Fibroblast of the aortic adventitia (primary cell): ENCODE measurements around the gene PTPRB. TPM values are rescaled to one million over a fixed set of nuclear protein-coding genes. Genes with fewer than 3 reads are reported as not detected.

Experiments
- DNase-seq: peaks from one replicate; pipeline ENCODE4 v3.0.0-alpha.2; 2010; ENCODE audit warnings: low read depth
- H3K4me3 ChIP-seq: 2 replicates; pipeline ENCODE4 v1.5.1; 2011; ENCODE audit warnings: low read depth, mild to moderate bottlenecking, control low read depth, low read length, moderate library complexity
- total RNA-seq: library from RNA; depleted of rRNA; stranded (reverse); fragments of >200 nt; gene quantifications from 2 replicates; pipeline ENCODE4 v1.2.3, GENCODE V29; 2012; ENCODE audit warnings: low replicate concordance
- TF ChIP-seq, protein P1 (sequence below): IDR thresholded peaks from 2 replicates; pipeline ENCODE4 v1.5.1; 2011; ENCODE audit warnings: mild to moderate bottlenecking, low read length, control low read depth, inconsistent platforms; ENCODE audit not compliant: insufficient read depth

Gene PTPRB
- total RNA-seq, 1 donor: 3.6 TPM

DNA sequence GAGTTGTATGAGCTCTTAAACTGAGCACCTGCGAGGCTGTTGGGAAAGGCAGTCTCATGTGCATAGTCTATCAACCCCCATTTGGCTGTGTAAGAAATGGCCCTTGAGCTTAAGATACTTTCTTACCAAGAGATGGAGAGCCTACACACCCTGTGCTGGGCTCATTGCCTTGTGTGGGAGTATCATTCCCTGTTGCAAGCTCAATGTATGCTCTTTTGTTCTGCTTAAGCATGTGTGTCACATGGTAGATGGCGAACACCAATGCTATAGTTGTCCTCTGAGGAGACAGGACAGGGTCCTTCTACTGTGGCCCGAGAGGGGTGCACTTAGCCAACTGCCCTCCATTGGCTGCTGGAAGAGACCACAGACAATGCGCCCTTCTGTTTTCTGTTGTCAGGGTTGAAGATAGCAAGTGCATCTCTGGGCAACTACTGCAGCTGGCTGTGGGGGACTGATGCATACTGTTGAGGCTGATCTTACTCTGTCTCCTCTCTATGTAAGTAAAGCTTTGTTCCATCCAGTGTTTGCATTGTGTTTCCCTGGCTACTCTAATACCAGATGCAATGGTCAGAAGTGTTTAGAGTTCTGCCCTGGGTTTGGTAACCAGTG, 79.5 kb downstream of the PTPRB start:
- no peak overlapping the region for H3K4me3 ChIP-seq
- TF ChIP-seq, protein P1, sequence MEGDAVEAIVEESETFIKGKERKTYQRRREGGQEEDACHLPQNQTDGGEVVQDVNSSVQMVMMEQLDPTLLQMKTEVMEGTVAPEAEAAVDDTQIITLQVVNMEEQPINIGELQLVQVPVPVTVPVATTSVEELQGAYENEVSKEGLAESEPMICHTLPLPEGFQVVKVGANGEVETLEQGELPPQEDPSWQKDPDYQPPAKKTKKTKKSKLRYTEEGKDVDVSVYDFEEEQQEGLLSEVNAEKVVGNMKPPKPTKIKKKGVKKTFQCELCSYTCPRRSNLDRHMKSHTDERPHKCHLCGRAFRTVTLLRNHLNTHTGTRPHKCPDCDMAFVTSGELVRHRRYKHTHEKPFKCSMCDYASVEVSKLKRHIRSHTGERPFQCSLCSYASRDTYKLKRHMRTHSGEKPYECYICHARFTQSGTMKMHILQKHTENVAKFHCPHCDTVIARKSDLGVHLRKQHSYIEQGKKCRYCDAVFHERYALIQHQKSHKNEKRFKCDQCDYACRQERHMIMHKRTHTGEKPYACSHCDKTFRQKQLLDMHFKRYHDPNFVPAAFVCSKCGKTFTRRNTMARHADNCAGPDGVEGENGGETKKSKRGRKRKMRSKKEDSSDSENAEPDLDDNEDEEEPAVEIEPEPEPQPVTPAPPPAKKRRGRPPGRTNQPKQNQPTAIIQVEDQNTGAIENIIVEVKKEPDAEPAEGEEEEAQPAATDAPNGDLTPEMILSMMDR: no peak
- DNase-seq: no peak

DNA sequence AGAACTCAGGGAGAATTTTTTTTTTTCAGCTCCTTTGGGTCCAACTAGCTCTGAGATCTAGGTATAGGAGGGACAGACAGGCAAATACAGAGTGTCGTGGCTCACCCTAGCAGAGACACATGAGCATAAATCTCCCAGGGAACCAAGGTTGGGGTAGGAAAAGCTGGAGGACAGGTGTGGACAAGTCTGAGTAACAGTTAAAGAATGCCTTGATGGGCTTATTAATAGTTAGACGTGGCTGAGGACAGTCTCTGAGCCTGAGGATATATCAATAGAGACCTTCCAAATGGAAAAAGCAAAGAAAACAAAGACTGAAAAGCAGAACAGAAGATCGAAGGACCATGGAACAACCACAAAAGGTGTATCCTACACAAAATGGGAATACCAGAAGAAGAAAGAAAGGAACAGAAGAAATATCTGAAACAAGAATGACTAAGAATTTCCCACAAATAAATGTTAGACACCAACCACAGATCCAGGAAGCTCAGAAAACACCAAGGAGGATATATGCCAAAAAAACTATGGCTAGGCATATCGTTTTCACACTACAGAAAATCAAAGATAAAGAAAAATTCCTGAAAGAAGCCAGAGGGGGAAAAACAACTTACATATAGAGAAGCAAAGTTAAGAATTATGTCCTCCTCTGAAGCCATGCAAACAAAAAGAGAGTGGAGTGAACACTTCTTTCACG, 80.9 kb downstream of the PTPRB start:
- no peak overlapping the region for H3K4me3 ChIP-seq
- peak; percentile 31 for DNase-seq
- TF ChIP-seq, protein P1: no peak

- TF ChIP-seq, protein P1: no peak
- H3K4me3 ChIP-seq: no peak overlapping the region
- no peak for DNase-seq
These were observed 82.1 kb downstream of the PTPRB start for GRCh38 chr12:70555081-70555480.

- TF ChIP-seq, protein P1: no peak
- DNase-seq: peak; percentile 90
- no peak overlapping the region for H3K4me3 ChIP-seq
These were observed 83.8 kb downstream of the PTPRB start for GRCh38 chr12:70553391-70553859.

DNA sequence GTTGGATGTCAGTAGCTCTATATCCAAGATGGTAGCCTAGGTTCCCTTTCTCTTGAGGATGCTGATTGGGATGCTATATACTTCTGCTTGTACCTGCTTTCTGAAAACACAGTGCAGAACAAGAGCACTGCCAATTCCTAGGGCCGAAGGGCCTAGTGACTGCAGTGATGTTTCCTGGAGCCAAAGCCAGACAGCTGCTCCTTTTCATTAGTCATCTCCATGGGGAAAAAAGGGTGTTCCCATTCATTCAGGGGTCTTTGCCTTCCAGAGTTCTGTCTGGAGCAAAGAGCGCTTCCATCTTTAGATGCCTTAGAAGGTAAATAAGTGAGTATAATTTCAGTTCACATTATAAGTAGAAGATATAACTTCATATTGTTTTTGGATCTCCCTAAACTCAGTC, 85.5 kb downstream of the PTPRB start:
- H3K4me3 ChIP-seq: no peak overlapping the region
- TF ChIP-seq, protein P1: no peak
- no peak for DNase-seq

GRCh38 chr12:70550180-70550577, 87.0 kb downstream of the PTPRB start:
- TF ChIP-seq, protein P1: no peak
- no peak overlapping the region for H3K4me3 ChIP-seq
- DNase-seq: no peak
